SK-N-MC (cell line): ENCODE results near the gene CACNG4.

Experiments
- DNase-seq: peaks from one replicate; pipeline ENCODE4 v3.0.0-alpha.2; 2011; ENCODE audit warnings: low read depth, low spot score
- H3K27ac ChIP-seq: fragments of 200-600 bp; sonication (generic); 2 replicates; pipeline ENCODE4 v1.5.1; 2016; ENCODE audit warnings: mixed run types
- H3K36me3 ChIP-seq: fragments of 200-600 bp; sonication (generic); 2 replicates; pipeline ENCODE4 v1.6.1; 2017; ENCODE audit warnings: antibody characterized with exemption, low read length, mixed read lengths; ENCODE audit not compliant: insufficient read depth
- H3K4me3 ChIP-seq: fragments of 200-600 bp; sonication (generic); 2 replicates; pipeline ENCODE4 v1.5.1; 2016
- H3K9ac ChIP-seq: fragments of 200-600 bp; sonication (generic); 2 replicates; pipeline ENCODE4 v1.8.0; 2017; ENCODE audit warnings: mixed run types, mixed read lengths; ENCODE audit not compliant: insufficient read length
- H3K9me3 ChIP-seq: fragments of 200-600 bp; sonication (generic); 2 replicates; pipeline ENCODE4 v1.6.1; 2017; ENCODE audit warnings: low read depth, mild to moderate bottlenecking, antibody characterized with exemption, low read length, moderate library complexity, mixed read lengths
- EZH2 ChIP-seq: fragments of 200-600 bp; sonication (generic); IDR thresholded peaks from one replicate; pipeline ENCODE4 v1.6.1; 2017; ENCODE audit warnings: antibody characterized with exemption
- FOXP2 ChIP-seq: optimal IDR thresholded peaks from 2 replicates; pipeline ENCODE3; 2011; ENCODE audit warnings: mild to moderate bottlenecking, moderate library complexity; ENCODE audit not compliant: insufficient read depth; ENCODE audit errors: extremely low read length, control extremely low read depth
- POLR2AphosphoS5 ChIP-seq: IDR thresholded peaks from 2 replicates; pipeline ENCODE4 v1.6.1; 2012; ENCODE audit warnings: mild to moderate bottlenecking, low read depth, low read length, borderline replicate concordance

The CACNG4 gene

DNA sequence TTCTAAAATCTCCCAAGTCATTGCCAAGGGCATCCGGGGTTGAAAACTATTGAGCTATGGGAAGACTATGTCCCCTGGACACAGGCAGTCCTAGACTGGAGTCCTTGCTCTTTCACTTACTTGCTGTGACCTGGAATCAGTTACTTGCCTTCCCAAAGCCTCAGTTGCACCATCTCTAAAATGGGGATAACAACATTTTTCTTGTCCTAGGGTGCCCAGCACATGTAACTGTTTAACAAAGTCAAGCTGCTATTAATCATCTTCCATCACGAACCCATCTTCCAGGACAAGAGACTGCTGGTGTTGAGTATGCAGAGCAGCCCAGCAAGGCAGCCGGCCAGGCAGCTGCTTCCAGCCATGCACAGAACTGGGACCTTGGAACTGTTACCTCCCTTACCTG lies 9.9 kb upstream of the CACNG4 start:
- DNase-seq: no peak
- H3K9me3 ChIP-seq: no peaks in the 10 kb centered on the region
- H3K27ac ChIP-seq: no peak overlapping the region
- no peak overlapping the region for H3K4me3 ChIP-seq
- TF ChIP-seq FOXP2 (no peak), POLR2AphosphoS5 (no peak), EZH2 (no peak)
- H3K36me3 ChIP-seq: no peaks in the 10 kb centered on the region
- no peak overlapping the region for H3K9ac ChIP-seq

DNA sequence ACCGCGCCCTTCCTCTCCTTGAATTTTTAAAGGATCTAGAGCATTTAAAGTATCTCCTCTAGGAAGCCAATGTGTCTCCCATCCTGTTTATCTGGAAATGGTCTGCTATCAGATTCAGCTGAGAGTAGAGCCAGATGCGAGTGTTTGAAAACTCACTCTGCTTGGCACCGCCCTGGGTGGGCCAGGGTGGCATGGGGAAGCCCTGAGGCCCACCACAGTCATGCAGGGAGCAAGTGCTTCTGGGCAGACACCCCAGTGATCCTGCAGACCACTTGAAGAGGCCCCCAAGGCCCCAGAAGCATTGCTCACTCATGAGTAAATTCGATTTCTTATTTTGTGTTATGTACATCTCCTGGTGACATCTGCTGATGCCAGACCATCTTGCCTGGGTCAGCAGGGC lies 8.7 kb upstream of the CACNG4 start:
- Histone ChIP-seq H3K9ac (no peak overlapping the region), H3K9me3 (no peaks in the 10 kb centered on the region), H3K27ac (no peak overlapping the region), H3K36me3 (no peaks in the 10 kb centered on the region), H3K4me3 (no peak overlapping the region)
- TF ChIP-seq POLR2AphosphoS5 (no peak), EZH2 (no peak), FOXP2 (no peak)
- DNase-seq: no peak

DNA sequence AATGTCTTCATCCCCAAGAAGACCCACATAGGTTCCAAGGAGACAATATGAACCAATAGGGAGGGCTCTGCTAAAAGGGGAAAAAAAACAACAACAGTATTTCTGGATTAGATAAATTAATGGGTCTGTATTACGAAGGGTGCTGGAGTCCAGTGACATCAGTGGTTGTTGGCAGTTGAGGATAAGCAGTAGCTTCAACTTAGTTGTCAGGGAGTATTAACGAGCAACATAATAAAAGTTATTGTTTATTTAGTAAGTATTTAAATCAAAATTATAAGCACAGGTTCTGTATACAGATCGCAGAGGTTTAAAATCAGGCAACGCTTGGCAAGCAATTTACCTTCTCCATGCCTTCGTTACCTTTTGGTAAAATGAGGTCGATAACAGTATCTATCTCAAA lies 7.6 kb upstream of the CACNG4 start:
- TF ChIP-seq EZH2 (no peak), POLR2AphosphoS5 (no peak), FOXP2 (no peak)
- Histone ChIP-seq H3K9me3 (no peaks in the 10 kb centered on the region), H3K4me3 (no peak overlapping the region), H3K9ac (no peak overlapping the region), H3K36me3 (no peaks in the 10 kb centered on the region), H3K27ac (no peak overlapping the region)
- DNase-seq: no peak

DNA sequence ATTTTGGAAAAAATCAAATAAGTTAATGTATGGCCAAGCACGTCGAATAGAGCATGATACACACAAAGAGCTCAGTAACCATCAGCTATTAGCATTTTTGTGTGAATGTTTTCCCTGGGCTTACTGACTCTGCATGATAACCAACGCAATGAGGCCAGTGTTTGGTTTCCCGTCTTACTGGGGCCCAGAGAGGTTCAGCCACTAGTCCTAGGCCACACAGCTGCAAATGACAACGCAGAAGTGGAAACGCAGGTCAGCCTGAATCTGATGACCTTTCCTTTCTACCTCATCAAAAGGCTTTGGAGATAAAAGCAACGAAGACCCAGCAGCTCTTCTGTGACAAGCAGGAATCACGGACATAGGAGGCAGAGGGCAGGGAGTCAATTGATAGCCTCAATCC lies 7.2 kb upstream of the CACNG4 start:
- no peak overlapping the region for H3K27ac ChIP-seq
- H3K36me3 ChIP-seq: no peaks in the 10 kb centered on the region
- H3K9ac ChIP-seq: no peak overlapping the region
- DNase-seq: no peak
- H3K9me3 ChIP-seq: no peaks in the 10 kb centered on the region
- H3K4me3 ChIP-seq: no peak overlapping the region
- no peak for TF ChIP-seq FOXP2
- TF ChIP-seq POLR2AphosphoS5: no peak
- TF ChIP-seq EZH2: no peak

DNA sequence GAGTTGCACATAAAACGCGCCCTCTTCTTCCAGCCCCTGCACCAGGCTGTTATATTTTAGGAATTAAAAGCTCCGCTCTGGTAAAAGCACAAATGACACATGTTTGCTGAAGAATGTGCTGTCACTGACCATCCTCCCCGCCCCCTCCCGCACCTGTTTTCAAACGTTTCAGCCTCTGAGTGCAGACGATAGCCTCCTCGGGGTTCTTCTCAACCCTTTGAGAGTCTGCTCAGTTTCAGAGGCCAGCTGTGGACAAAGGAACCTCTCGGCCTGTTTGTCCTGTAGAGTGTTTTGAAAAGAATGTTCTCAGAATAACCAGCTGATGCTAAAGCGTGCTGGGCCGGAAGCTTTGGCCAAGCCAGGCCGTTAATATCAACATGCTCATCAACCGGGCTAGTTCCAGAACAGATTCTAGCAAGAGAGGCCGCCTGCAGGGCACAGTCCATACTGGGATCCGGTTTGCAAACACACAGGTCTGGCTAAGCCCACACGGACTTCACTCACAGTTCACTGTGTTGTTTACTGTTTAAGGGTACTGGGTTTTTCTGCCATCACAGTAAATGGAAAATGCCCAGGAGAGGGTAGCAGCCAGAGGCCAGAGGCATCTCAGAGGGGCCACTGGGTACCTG lies 6.4 kb upstream of the CACNG4 start:
- Histone ChIP-seq H3K9me3 (no peaks in the 10 kb centered on the region), H3K27ac (no peak overlapping the region), H3K9ac (no peak overlapping the region), H3K4me3 (no peak overlapping the region), H3K36me3 (no peaks in the 10 kb centered on the region)
- TF ChIP-seq FOXP2 (no peak), EZH2 (no peak)
- DNase-seq: no peak

DNA sequence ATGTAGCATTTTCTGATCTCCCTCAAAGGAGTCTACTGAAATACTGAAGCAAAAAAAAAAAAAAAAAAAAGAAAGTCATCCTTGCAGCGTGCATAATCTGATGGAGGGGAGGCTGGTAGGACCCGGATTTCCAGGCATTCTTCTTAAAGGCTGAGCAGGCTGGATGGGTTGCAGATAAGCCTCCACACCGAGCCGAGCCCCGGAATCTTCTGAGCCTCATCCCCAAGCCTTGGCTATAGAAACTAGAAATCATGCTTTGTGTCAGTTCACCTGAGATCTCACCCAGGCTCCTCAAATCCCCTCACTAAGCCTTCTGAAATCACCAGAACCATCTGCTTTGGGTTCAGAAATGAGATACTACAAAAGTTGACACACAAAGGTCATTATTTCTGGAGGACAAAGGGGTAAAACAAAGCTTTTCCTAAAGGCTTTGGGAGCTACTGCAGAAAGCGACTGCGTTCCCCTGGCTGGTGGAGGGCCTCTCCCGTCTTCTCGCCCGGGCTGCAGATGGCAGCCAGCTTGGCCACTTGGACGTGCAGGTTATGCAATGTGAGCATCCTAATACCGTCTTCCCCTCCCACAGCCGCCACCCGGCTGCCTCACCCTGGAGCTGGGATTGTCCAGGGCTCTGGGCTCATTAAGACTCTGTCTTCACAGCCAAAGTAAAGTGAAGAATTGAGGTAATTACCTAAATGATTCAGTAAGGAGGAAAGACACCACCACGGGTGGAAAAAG lies 4.7 kb upstream of the CACNG4 start:
- Histone ChIP-seq H3K4me3 (no peak overlapping the region), H3K27ac (no peak overlapping the region), H3K36me3 (no peaks in the 10 kb centered on the region), H3K9me3 (no peaks in the 10 kb centered on the region), H3K9ac (no peak overlapping the region)
- TF ChIP-seq EZH2 (no peak), FOXP2 (no peak), POLR2AphosphoS5 (no peak)
- DNase-seq: no peak

DNA sequence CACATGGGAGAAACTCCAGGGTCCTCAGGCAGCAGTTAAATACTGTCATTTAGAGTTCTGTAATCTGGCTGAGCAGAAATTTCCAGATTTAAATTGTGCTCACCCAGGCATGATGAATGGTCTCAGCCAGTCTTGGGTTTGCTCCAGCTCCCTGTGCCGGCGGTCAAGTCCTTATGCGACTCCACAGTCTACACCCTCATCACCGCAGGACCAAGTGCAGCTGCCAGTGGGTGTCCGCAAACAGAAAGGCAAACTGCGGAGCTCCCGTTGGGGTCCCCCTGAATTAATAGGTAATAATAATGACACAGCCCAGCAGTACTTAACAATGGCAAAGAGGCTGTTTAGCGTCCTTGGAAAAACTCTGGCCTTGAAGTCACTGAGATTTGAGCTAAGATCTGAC lies 3.9 kb upstream of the CACNG4 start:
- Histone ChIP-seq H3K4me3 (no peak overlapping the region), H3K9me3 (no peaks in the 10 kb centered on the region), H3K36me3 (no peaks in the 10 kb centered on the region), H3K9ac (no peak overlapping the region), H3K27ac (no peak overlapping the region)
- TF ChIP-seq POLR2AphosphoS5: no peak
- TF ChIP-seq FOXP2: no peak
- TF ChIP-seq EZH2: no peak
- no peak for DNase-seq

DNA sequence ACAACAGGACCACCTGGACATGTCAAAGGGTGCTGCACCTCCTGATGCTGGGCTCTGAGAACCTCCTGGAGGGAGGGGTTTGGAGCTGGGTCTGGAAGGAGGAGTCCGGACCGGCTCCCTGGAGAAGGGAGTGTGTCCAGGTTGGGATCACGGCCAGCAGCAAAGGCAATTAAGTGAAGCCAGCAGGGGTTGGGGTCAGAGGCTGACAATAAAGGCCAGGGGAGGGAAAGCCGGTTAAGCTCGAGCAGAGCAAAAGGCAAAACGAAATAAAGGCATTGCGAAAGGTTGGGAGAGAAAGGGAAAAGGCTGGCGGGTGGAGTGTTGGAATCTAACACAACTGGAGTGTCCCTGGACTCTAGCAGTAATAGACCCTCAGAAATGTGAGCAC lies 992 bp upstream of the CACNG4 start:
- TF ChIP-seq EZH2: no peak
- no peak overlapping the region for H3K9ac ChIP-seq
- H3K4me3 ChIP-seq: no peak overlapping the region
- H3K27ac ChIP-seq: no peak overlapping the region
- no peaks in the 10 kb centered on the region for H3K9me3 ChIP-seq
- no peaks in the 10 kb centered on the region for H3K36me3 ChIP-seq
- no peak for DNase-seq
